HG02981 (cell line): ENCODE results near the gene RPL3.

Source experiments
- ATAC-seq: cut with Tn5 transposase; IDR thresholded peaks from one replicate; pipeline ENCODE4 v1.9.1; 2021; ENCODE audit warnings: mild to moderate bottlenecking, moderate library complexity; ENCODE audit not compliant: unreplicated experiment

The RPL3 gene

GRCh38 chr22:39301108-39301507 lies 18.3 kb downstream of the RPL3 start:
- ATAC-seq = no peak

- no peak for ATAC-seq
Observed at GRCh38 chr22:39300186-39300830, 19.1 kb downstream of the RPL3 start.

GRCh38 chr22:39299829-39300178 lies 19.6 kb downstream of the RPL3 start:
- no peak for ATAC-seq

GRCh38 chr22:39298241-39298987 lies 21.0 kb downstream of the RPL3 start:
- ATAC-seq = no peak

GRCh38 chr22:39297490-39298240 lies 21.8 kb downstream of the RPL3 start:
- no peak for ATAC-seq

GRCh38 chr22:39296981-39297489 lies 22.4 kb downstream of the RPL3 start:
- no peak for ATAC-seq

GRCh38 chr22:39296535-39296934 lies 22.9 kb downstream of the RPL3 start:
- no peak for ATAC-seq

GRCh38 chr22:39294571-39295468 lies 24.6 kb downstream of the RPL3 start:
- ATAC-seq = no peak

- ATAC-seq = no peak
Observed at GRCh38 chr22:39293766-39294368, 25.6 kb downstream of the RPL3 start.

- no peak for ATAC-seq
Observed at GRCh38 chr22:39292561-39293074, 26.8 kb downstream of the RPL3 start.

GRCh38 chr22:39292031-39292462 lies 27.4 kb downstream of the RPL3 start:
- no peak for ATAC-seq

GRCh38 chr22:39291523-39291922 lies 27.9 kb downstream of the RPL3 start:
- no peak for ATAC-seq

- no peak for ATAC-seq
Observed at GRCh38 chr22:39290724-39291161, 28.7 kb downstream of the RPL3 start.

GRCh38 chr22:39289975-39290720 lies 29.3 kb downstream of the RPL3 start:
- no peak for ATAC-seq

GRCh38 chr22:39289533-39289932 lies 29.9 kb downstream of the RPL3 start:
- ATAC-seq = no peak

GRCh38 chr22:39288135-39288898 lies 31.1 kb downstream of the RPL3 start:
- ATAC-seq = no peak

- ATAC-seq = no peak
Observed at GRCh38 chr22:39287076-39287725, 32.2 kb downstream of the RPL3 start.

- no peak for ATAC-seq
Observed at GRCh38 chr22:39284983-39285382, 34.4 kb downstream of the RPL3 start.
